ENCODE measurements around the gene CENPT. TPM values are rescaled to one million over a fixed set of nuclear protein-coding genes. Genes with fewer than 3 reads are reported as not detected.

Gene CENPT
- total RNA-seq, 2 experiments from 2014 or later, result 55.4 to 85.3 TPM

- no TSS peak for BruUV-seq (replicated peaks)
- H3K27ac ChIP-seq (ENCODE audit: low read depth, low read length, poor library complexity, severe bottlenecking), result no peak overlapping the region
- H4K20me1 ChIP-seq (ENCODE audit: insufficient read depth, low read length), result no peaks in the 10 kb centered on the region
- peaks cover 68% of the 10 kb centered on the region for H3K36me3 ChIP-seq (ENCODE audit: insufficient read depth, low read length)
- DNase-seq (ENCODE audit: low spot score), result no peak
- H3K4me2 ChIP-seq (ENCODE audit: low read length), result no peak overlapping the region
- no peaks in the 10 kb centered on the region for H3K9me3 ChIP-seq (ENCODE audit: low read length)
- no peak overlapping the region for H3K4me3 ChIP-seq (ENCODE audit: low read depth, low read length, poor library complexity, severe bottlenecking)
- H3K9me2 ChIP-seq (ENCODE audit: insufficient read depth, low read length), result no peaks in the 10 kb centered on the region
- no peak overlapping the region for H2AFZ ChIP-seq (ENCODE audit: low read length)
- intact Hi-C loops (cut with micrococcal nuclease; ENCODE audit: unreplicated experiment), result no loop called here
- TF ChIP-seq EZH2phosphoT487 (IDR thresholded peaks at IDR 0.05; ENCODE audit: borderline replicate concordance, low read depth, low read length) (no peak), CTCF (conservative IDR thresholded peaks at IDR 0.05; ENCODE audit: low read length) (no peak)
- H3K4me1 ChIP-seq (ENCODE audit: insufficient read depth, low read length, poor library complexity, severe bottlenecking), result peaks cover 23% of the 10 kb centered on the region
- H3K79me2 ChIP-seq (ENCODE audit: insufficient read depth, low read depth, low read length), result peaks cover 29% of the 10 kb centered on the region
- CTCF ChIA-PET (ENCODE audit: unreplicated experiment), result no interaction called here
- POLR2A ChIA-PET, result interaction anchor here (0.7 to 1.1 kb wide), 2 partner anchors 9 to 15 kb away, joined by 3 to 5 read pairs; no protein-coding TSS in a partner anchor
These were observed 23.8 kb upstream of the CENPT start for GRCh38 chr16:67871256-67871655.

- ChIA-PET POLR2A (interaction anchor here (0.6 kb wide), 1 partner anchor 23 kb away, joined by 3 read pairs; no protein-coding TSS in a partner anchor), CTCF (ENCODE audit: unreplicated experiment) (interaction anchor here (0.6 kb wide), 1 partner anchor 214 kb away, joined by 3 read pairs; no protein-coding TSS in a partner anchor)
- TF ChIP-seq EZH2phosphoT487 (IDR thresholded peaks at IDR 0.05; ENCODE audit: borderline replicate concordance, low read depth, low read length) (no peak), CTCF (conservative IDR thresholded peaks at IDR 0.05; ENCODE audit: low read length) (no peak)
- no peaks in the 10 kb centered on the region for H4K20me1 ChIP-seq (ENCODE audit: insufficient read depth, low read length)
- H3K4me3 ChIP-seq (ENCODE audit: low read depth, low read length, poor library complexity, severe bottlenecking), result no peak overlapping the region
- no peak for DNase-seq (ENCODE audit: low spot score)
- no peak overlapping the region for H3K4me2 ChIP-seq (ENCODE audit: low read length)
- no peak overlapping the region for H3K27ac ChIP-seq (ENCODE audit: low read depth, low read length, poor library complexity, severe bottlenecking)
- no TSS peak for BruUV-seq (replicated peaks)
- no peaks in the 10 kb centered on the region for H3K9me2 ChIP-seq (ENCODE audit: insufficient read depth, low read length)
- H2AFZ ChIP-seq (ENCODE audit: low read length), result no peak overlapping the region
- H3K4me1 ChIP-seq (ENCODE audit: insufficient read depth, low read length, poor library complexity, severe bottlenecking), result peaks cover 17% of the 10 kb centered on the region
- H3K79me2 ChIP-seq (ENCODE audit: insufficient read depth, low read depth, low read length), result peaks cover 17% of the 10 kb centered on the region
- peaks cover 75% of the 10 kb centered on the region for H3K36me3 ChIP-seq (ENCODE audit: insufficient read depth, low read length)
- no peaks in the 10 kb centered on the region for H3K9me3 ChIP-seq (ENCODE audit: low read length)
- intact Hi-C loops (cut with micrococcal nuclease; ENCODE audit: unreplicated experiment), result no loop called here
These were observed 22.2 kb upstream of the CENPT start for GRCh38 chr16:67869653-67870052.

- Histone ChIP-seq H3K9me3 (ENCODE audit: low read length) (no peaks in the 10 kb centered on the region), H3K4me1 (ENCODE audit: insufficient read depth, low read length, poor library complexity, severe bottlenecking) (peaks cover 8% of the 10 kb centered on the region), H3K9me2 (ENCODE audit: insufficient read depth, low read length) (no peaks in the 10 kb centered on the region), H3K36me3 (ENCODE audit: insufficient read depth, low read length) (peaks cover 86% of the 10 kb centered on the region), H4K20me1 (ENCODE audit: insufficient read depth, low read length) (peaks cover 5% of the 10 kb centered on the region; the same call in 1 of the 2 replicates), H3K4me2 (ENCODE audit: low read length) (no peak overlapping the region), H3K27ac (ENCODE audit: low read depth, low read length, poor library complexity, severe bottlenecking) (no peak overlapping the region), H2AFZ (ENCODE audit: low read length) (no peak overlapping the region), H3K4me3 (ENCODE audit: low read depth, low read length, poor library complexity, severe bottlenecking) (no peak overlapping the region), H3K79me2 (ENCODE audit: insufficient read depth, low read depth, low read length) (peaks cover 7% of the 10 kb centered on the region)
- POLR2A ChIA-PET, result no interaction called here
- TF ChIP-seq EZH2phosphoT487 (IDR thresholded peaks at IDR 0.05; ENCODE audit: borderline replicate concordance, low read depth, low read length) (no peak), CTCF (conservative IDR thresholded peaks at IDR 0.05; ENCODE audit: low read length) (no peak)
- CTCF ChIA-PET (ENCODE audit: unreplicated experiment), result no interaction called here
- intact Hi-C loops (cut with micrococcal nuclease; ENCODE audit: unreplicated experiment), result no loop called here
- DNase-seq (ENCODE audit: low spot score), result no peak
- BruUV-seq (replicated peaks), result no TSS peak
These were observed 20.8 kb upstream of the CENPT start for GRCh38 chr16:67868290-67868689.
